Spleen (tissue), 11 donors: Measurements from ENCODE around the gene CD37. TPM values are rescaled to one million over a fixed set of nuclear protein-coding genes. Genes with fewer than 3 reads are reported as not detected.
A peak's percentile ranks its signal among the peaks of the same experiment; 100 is the strongest.

Experiments
- DNase-seq: peaks from one replicate; pipeline ENCODE4 v3.0.0-alpha.2; 2020
- H3K27ac ChIP-seq, 8 donors: fragments of 200-600 bp; sonication (generic) in 7 of 8; 1 replicate in 4 of 8; 2 replicates in 4 of 8; pipeline versions ENCODE4 v1.5.0 to v1.8.0; 2016 to 2021; ENCODE audit warnings: inconsistent platforms in 4 of 8, mild to moderate bottlenecking in 4 of 8, moderate library complexity in 1 of 8
- H3K27me3 ChIP-seq, 7 donors: fragments of 200-600 bp; sonication (generic) in 6 of 7; replicated peaks in 1 of 7; 1 replicate in 4 of 7; 2 replicates in 3 of 7; pipeline versions ENCODE4 v1.5.0 to v1.8.0; 2016 to 2021; ENCODE audit warnings: inconsistent platforms in 3 of 7, mild to moderate bottlenecking in 1 of 7
- H3K36me3 ChIP-seq, 6 donors: fragments of 200-600 bp; sonication (generic) in 5 of 6; 1 replicate in 4 of 6; 2 replicates in 2 of 6; pipeline versions ENCODE4 v1.5.0 to v1.8.0; 2016 to 2021; ENCODE audit warnings: inconsistent platforms in 2 of 6
- H3K4me1 ChIP-seq, 6 donors: fragments of 200-600 bp; sonication (generic) in 5 of 6; 1 replicate in 3 of 6; 2 replicates in 3 of 6; pipeline versions ENCODE4 v1.5.0 to v1.8.0; 2016 to 2021; ENCODE audit warnings: inconsistent platforms in 3 of 6
- H3K4me3 ChIP-seq, 8 donors: fragments of 200-600 bp; sonication (generic) in 7 of 8; 1 replicate in 4 of 8; 2 replicates in 4 of 8; pipeline versions ENCODE4 v1.5.0 to v1.8.0; 2016 to 2021; ENCODE audit warnings: inconsistent platforms in 4 of 8, mild to moderate bottlenecking in 4 of 8, moderate library complexity in 2 of 8
- H3K9me3 ChIP-seq, 8 donors: fragments of 200-600 bp; sonication (generic) in 7 of 8; 1 replicate in 4 of 8; 2 replicates in 4 of 8; pipeline versions ENCODE4 v1.5.0 to v1.8.0; 2016 to 2021; ENCODE audit warnings: inconsistent platforms in 4 of 8
- POLR2A ChIP-seq, 3 donors: fragments of 450-650 bp; IDR thresholded peaks; one replicate each; pipeline ENCODE4 v1.5.1; 2017; ENCODE audit warnings: antibody characterized with exemption in 3 of 3, mild to moderate bottlenecking in 1 of 3
- POLR2AphosphoS5 ChIP-seq, 3 donors: sonication (generic); formaldehyde crosslinking; IDR thresholded peaks; one replicate each; pipeline ENCODE4 v1.5.1; 2017; ENCODE audit warnings: antibody characterized with exemption in 3 of 3
- WGBS, 5 donors: extraction: QIAGEN DNeasy Blood & Tissue Kit in 3 of 5; methylation state at CpG; one replicate each; pipeline versions ENCODE4 v1.1.5 to v1.1.7; 2013 to 2018; 5-methylcytosine and 5-hydroxymethylcytosine counted together
- intact Hi-C: fragments of 100-400 bp; cut with DNase I; formaldehyde crosslinking; loops from one replicate; pipeline ENCODE4 v1.15.0; 2023; ENCODE audit warnings: low total_unique reads
- polyA plus RNA-seq, 3 donors: library from polyadenylated mRNA; stranded (reverse); fragments of 200-250 nt; gene quantifications; one replicate each; pipeline ENCODE4 v1.2.1, GENCODE V29; 2013
- total RNA-seq, 7 donors: library from RNA; depleted of rRNA in 3 of 7; stranded (reverse); fragments of >200 nt in 3 of 7; fragmentation: NEBNext Ultra II Directional in 4 of 7; extraction: Animal tissue kit (Norgen Biotek cat#: 25700) in 4 of 7; gene quantifications; one replicate each; pipeline versions ENCODE4 v1.1.0 to v1.2.1, GENCODE V29; 2016 to 2021
- TF ChIP-seq, protein P1 (sequence below), 11 experiments: fragments of 200-600 bp in 7 of 11; fragments of 450-650 bp in 4 of 11; sonication (generic) in 4 of 11; IDR thresholded peaks in 8 of 11; conservative IDR thresholded peaks in 3 of 11; 1 replicate in 7 of 11; 2 replicates in 4 of 11; pipeline versions ENCODE4 v1.4.0 to v1.8.0; 2016 to 2021; ENCODE audit warnings: antibody characterized with exemption in 11 of 11, inconsistent platforms in 4 of 11, mild to moderate bottlenecking in 1 of 11
- donor health status: healthy with polysubstance abuse.
- donor health status: DM: no; HTN: no; CAD: no; lungs with moderate emphysema.
- donor health status: DM: no; HTN: no; CAD: no.
- donor health status: Bipolar disorder and iron deficiency.
- donor health status: healthy.
- donor health status: DM: no; HTN: no; CAD: no.
- donor health status: DM: yes; HTN: yes; CAD: no.

CD37 gene
- total and polyA plus RNA-seq, 10 donors: 297 to 516 (median 403) TPM

DNA sequence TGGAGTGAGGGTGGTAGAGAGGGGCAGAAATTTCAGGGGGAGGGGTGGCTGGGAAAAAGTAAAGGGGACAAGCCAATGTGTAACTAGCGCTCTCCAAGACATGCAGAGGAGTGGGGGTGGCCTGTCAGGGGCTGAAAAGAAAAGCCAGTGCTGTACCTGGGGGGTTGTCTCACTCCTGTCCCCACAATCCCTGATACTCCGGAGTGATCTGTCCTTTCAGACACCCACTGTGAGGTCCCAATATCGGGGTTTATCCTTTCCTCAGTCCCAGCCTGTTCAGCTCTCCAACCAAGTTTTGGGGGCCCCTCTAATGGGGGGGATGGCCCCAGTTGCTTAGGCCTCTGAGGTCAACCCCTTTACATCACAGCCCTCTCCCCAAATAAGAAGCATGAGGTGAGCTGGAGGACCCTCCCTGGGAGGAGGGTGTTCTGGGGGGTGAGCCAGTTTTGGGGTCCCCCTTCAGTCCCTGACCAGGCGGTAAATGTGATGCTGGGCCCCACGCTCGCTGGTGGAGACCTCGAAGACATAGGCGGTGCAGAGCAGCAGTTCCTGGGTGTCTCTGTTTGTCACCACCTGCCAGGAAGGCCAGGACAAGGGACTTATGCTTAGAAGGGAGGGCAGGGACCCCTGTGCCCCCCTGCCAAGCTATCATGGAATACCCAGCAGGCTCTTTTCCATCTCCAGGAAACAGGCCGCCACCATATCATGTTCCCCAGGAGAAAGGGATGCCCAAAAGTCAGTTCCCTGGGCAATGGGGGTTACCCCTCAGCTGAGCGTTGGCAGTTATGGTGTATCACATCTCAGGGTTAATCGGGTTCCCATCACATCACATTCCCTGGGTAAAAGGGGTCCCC, 5.9 kb downstream of the CD37 start:
- TF ChIP-seq POLR2AphosphoS5 (IDR thresholded peaks at IDR 0.05) (peak; percentile 41 to 63 (median 60)), POLR2A (IDR thresholded peaks at IDR 0.05) (no peak)
- TF ChIP-seq, protein P1, sequence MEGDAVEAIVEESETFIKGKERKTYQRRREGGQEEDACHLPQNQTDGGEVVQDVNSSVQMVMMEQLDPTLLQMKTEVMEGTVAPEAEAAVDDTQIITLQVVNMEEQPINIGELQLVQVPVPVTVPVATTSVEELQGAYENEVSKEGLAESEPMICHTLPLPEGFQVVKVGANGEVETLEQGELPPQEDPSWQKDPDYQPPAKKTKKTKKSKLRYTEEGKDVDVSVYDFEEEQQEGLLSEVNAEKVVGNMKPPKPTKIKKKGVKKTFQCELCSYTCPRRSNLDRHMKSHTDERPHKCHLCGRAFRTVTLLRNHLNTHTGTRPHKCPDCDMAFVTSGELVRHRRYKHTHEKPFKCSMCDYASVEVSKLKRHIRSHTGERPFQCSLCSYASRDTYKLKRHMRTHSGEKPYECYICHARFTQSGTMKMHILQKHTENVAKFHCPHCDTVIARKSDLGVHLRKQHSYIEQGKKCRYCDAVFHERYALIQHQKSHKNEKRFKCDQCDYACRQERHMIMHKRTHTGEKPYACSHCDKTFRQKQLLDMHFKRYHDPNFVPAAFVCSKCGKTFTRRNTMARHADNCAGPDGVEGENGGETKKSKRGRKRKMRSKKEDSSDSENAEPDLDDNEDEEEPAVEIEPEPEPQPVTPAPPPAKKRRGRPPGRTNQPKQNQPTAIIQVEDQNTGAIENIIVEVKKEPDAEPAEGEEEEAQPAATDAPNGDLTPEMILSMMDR (IDR thresholded peaks at IDR 0.05 in 8 of 11, conservative IDR thresholded peaks at IDR 0.05 in 3 of 11): no peak
- peak overlapping the region; percentile 35 to 89 (median 76) for H3K27ac ChIP-seq
- H3K4me1 ChIP-seq: peaks cover 16 to 69% (median 55%) of the 10 kb centered on the region in 6 donors

DNA sequence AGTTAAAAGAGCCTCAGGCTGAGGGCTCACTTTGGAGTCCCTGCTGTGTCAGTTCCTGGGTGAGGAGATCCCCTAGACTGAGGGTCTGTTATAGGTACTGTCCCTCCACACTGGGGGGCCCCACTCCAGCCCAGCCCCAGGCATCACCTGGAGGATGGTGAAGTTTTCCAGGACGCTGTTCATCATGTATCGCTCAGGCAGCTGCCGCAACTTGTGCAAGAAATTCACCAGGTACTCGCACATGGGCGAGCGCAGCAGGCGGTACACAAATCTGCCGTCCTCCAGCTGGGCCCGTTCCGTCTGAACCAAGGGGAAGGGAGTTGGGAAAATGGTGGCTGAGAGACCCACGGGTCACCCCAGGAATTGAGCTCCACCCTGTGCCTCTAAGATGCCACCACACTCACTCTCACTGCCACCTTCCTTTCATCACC, 7.1 kb downstream of the CD37 start:
- DNase-seq: peak; percentile 75
- no peaks in the 10 kb centered on the region for H3K27me3 ChIP-seq
- H3K27ac ChIP-seq: peak overlapping the region in 1 of 8 donors; percentile 89
- no peaks in the 10 kb centered on the region for H3K9me3 ChIP-seq
- intact Hi-C loops: no loop called here
- no peak overlapping the region for H3K4me3 ChIP-seq
- peaks cover 16 to 57% (median 43%) of the 10 kb centered on the region in 6 donors for H3K4me1 ChIP-seq
- WGBS, 5 donors: 88 to 93% (median 91%) methylated on average over 11 of the region's 11 CpGs
- peaks cover 0 to 99% (median 52%) of the 10 kb centered on the region in 6 donors for H3K36me3 ChIP-seq
- TF ChIP-seq POLR2A (IDR thresholded peaks at IDR 0.05): no peak
- peak; percentile 64 to 80 (median 68) for TF ChIP-seq POLR2AphosphoS5 (IDR thresholded peaks at IDR 0.05)
- TF ChIP-seq, protein P1 (IDR thresholded peaks at IDR 0.05 in 8 of 11, conservative IDR thresholded peaks at IDR 0.05 in 3 of 11): no peak

More for the DNA sequence above, 5.9 kb downstream of the CD37 start:
- no peaks in the 10 kb centered on the region for H3K27me3 ChIP-seq
- whole genome bisulfite sequencing, 5 donors: 85 to 95% (median 91%) methylated on average over 10 to 11 of the region's 11 CpGs
- intact Hi-C loops: no loop called here
- no peaks in the 10 kb centered on the region for H3K9me3 ChIP-seq
- H3K36me3 ChIP-seq: peaks cover 0 to 95% (median 45%) of the 10 kb centered on the region in 6 donors
- peak; percentile 78 for DNase-seq
- H3K4me3 ChIP-seq: peak overlapping the region in 2 of 8 donors; percentile 36 to 77

DNA sequence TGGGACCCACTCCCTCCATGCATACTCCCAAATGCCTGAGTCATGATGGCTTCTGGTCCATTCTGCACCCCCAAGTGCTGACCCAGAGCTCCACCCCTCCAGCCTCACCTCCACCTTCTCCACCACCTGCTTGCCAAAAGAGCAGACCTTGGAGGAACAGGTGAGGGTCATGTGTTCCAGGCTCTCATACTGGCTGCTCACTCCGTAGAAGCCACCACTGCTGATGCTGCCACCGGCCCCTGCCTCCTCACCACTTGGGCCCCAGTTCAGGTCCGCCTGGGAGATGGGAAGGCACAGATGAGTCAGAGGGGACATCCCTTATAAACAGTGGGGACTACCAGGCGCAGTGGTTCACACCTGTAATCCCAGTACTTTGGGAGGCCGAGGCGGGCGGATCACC, 7.9 kb downstream of the CD37 start:
- peak; percentile 62 for DNase-seq
- no peaks in the 10 kb centered on the region for H3K9me3 ChIP-seq
- 81 to 92% (median 84%) methylated on average over 5 to 7 of the region's 7 CpGs for WGBS, 5 donors
- H3K36me3 ChIP-seq: peaks cover 0 to 99% (median 51%) of the 10 kb centered on the region in 6 donors
- no peak overlapping the region for H3K4me3 ChIP-seq
- H3K4me1 ChIP-seq: peaks cover 16 to 54% (median 35%) of the 10 kb centered on the region in 6 donors
- intact Hi-C loops: no loop called here
- H3K27ac ChIP-seq: peak overlapping the region in 1 of 8 donors; percentile 89
- no peaks in the 10 kb centered on the region for H3K27me3 ChIP-seq
- TF ChIP-seq POLR2AphosphoS5 (IDR thresholded peaks at IDR 0.05) (peak in 2 of 3 donors; percentile 25 to 60), POLR2A (IDR thresholded peaks at IDR 0.05) (no peak)

DNA sequence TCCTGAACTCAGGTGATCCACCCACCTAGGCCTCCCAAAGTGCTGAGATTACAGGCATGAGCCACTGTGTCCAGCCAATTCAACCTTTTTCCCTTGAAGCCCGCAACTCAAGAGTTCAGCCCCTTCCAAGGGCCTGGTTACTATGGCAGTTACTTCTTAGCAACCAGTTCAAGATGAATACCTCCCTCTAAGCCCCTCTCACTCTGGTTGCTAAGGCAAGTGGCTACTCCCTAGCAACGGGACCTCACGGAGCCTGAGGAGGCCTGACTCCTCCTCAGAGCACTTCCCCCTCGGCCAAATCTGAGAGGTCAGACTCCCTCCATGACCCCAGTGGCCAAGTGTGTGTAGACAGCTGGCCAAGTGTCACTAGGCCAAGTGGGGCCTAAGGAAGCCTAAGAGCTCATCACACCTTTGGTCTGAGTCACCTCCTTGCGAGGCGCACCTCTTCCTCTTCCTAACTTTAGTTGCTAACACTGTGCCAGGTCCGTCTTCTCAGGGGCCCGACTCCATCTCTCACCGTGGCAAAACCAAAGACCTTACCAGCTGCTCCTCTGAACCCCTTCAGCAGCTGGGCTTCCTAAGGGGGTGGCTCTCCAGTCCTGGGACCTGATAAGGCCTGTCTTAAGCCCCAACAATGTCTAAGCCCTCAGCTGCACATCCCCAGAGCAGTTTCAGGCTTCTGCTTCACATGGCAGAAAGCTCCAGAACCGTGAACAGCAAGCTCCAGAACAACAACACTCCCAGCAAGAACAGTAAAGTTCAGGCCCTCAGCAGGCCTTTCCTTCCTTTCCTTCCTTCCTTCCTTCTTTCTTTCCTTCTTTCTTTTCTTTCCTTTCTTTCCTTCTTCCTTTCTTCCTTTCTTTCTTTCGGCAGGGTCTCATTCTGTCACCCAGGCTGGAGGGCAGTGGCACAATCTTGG, 9.6 kb downstream of the CD37 start:
- intact Hi-C loops: no loop called here
- peak; percentile 55 for DNase-seq
- Histone ChIP-seq H3K4me3 (no peak overlapping the region), H3K9me3 (no peaks in the 10 kb centered on the region), H3K27ac (peak overlapping the region in 2 of 8 donors; percentile 15 to 31), H3K4me1 (peaks cover 7 to 45% (median 19%) of the 10 kb centered on the region in 6 donors), H3K36me3 (peaks cover 0 to 99% (median 36%) of the 10 kb centered on the region in 6 donors), H3K27me3 (no peaks in the 10 kb centered on the region)
- TF ChIP-seq POLR2AphosphoS5 (IDR thresholded peaks at IDR 0.05): peak in 1 of 3 donors; percentile 48
- no peak for TF ChIP-seq POLR2A (IDR thresholded peaks at IDR 0.05)
- 75 to 87% (median 80%) methylated on average over 11 of the region's 11 CpGs for WGBS, 5 donors
